ENCODE data around the gene NAP1L4. TPM values are rescaled to one million over a fixed set of nuclear protein-coding genes. Genes with fewer than 3 reads are reported as not detected.

The NAP1L4 gene
- total and polyA plus RNA-seq, 2 of the 4 experiments (the other 2 are of a cell fraction): 71.5 to 80.7 TPM

DNA sequence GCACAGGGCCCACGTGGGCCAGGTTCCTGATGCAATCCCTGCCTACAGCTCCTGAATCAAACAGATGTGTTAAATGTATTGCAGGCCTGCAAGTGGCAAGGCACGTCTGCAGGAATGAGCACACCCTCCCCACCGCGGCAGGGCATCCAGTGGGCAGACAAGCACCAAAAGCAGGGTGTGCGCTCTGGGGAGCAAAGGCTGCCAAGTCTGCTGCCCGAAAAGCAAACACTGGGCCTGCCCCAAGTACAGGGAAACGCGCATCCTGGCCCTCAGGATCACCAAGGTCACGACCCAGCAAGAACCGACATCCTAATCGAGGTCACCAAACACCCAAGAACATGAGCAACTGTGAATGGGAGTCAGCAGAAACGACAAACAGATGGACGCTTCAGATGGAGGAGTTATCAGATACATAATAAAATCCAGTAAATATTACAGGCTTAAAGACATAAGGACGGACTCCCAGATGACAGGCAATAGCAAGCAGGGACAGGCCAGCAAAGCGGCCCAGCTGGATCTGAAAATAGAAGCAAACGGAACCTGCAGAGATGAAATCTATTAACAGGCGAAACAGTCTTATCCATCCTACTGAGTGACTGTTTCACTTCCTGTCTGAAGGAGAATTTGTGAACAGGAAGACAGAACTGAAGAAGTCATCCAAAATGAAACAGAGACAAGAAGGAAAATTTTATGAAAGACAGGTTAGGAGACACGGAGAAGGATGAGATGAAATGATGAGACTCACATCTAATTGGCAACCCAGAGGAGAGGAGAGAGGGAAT is 38.4 kb upstream of the NAP1L4 start (continued):
- TF ChIP-seq, protein P1, sequence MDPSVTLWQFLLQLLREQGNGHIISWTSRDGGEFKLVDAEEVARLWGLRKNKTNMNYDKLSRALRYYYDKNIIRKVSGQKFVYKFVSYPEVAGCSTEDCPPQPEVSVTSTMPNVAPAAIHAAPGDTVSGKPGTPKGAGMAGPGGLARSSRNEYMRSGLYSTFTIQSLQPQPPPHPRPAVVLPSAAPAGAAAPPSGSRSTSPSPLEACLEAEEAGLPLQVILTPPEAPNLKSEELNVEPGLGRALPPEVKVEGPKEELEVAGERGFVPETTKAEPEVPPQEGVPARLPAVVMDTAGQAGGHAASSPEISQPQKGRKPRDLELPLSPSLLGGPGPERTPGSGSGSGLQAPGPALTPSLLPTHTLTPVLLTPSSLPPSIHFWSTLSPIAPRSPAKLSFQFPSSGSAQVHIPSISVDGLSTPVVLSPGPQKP (IDR thresholded peaks at IDR 0.05; ENCODE audit: borderline replicate concordance, low read depth, low read length): no peak
- no peak for TF ChIP-seq MAFK (IDR thresholded peaks at IDR 0.05; ENCODE audit: low read depth, low read length)
- TF ChIP-seq, protein P2, sequence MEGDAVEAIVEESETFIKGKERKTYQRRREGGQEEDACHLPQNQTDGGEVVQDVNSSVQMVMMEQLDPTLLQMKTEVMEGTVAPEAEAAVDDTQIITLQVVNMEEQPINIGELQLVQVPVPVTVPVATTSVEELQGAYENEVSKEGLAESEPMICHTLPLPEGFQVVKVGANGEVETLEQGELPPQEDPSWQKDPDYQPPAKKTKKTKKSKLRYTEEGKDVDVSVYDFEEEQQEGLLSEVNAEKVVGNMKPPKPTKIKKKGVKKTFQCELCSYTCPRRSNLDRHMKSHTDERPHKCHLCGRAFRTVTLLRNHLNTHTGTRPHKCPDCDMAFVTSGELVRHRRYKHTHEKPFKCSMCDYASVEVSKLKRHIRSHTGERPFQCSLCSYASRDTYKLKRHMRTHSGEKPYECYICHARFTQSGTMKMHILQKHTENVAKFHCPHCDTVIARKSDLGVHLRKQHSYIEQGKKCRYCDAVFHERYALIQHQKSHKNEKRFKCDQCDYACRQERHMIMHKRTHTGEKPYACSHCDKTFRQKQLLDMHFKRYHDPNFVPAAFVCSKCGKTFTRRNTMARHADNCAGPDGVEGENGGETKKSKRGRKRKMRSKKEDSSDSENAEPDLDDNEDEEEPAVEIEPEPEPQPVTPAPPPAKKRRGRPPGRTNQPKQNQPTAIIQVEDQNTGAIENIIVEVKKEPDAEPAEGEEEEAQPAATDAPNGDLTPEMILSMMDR (conservative IDR thresholded peaks at IDR 0.05; ENCODE audit: low read depth, low read length): no peak

All from IMR-90 (cell line).